ENCODE data around the gene HGS. TPM values are rescaled to one million over a fixed set of nuclear protein-coding genes. Genes with fewer than 3 reads are reported as not detected.

The HGS gene
- total and polyA plus RNA-seq, 2 of the 13 experiments (the other 11 are each of a cell fraction or from before 2014, with no cell fraction given), result 73.3 to 78.1 TPM

GRCh38 chr17:81711814-81712467 lies 28.1 kb downstream of the HGS start, which contains the start of gene SLC25A10 (continued):
- TF ChIP-seq HNF1A (IDR thresholded peaks at IDR 0.05; ENCODE audit: low read depth) (no peak), HNF1A (CRISPR knock-in tag; IDR thresholded peaks at IDR 0.05; ENCODE audit: borderline replicate concordance) (peak; percentile 87), ATF1 (CRISPR knock-in tag; IDR thresholded peaks at IDR 0.05) (no peak), HOMEZ (CRISPR knock-in tag; IDR thresholded peaks at IDR 0.05; ENCODE audit: low read depth) (peak; percentile 78), SMARCC2 (IDR thresholded peaks at IDR 0.05) (no peak), ZNF773 (CRISPR knock-in tag; IDR thresholded peaks at IDR 0.05; ENCODE audit: borderline replicate concordance) (peak; percentile 99), ZNF83 (CRISPR knock-in tag; IDR thresholded peaks at IDR 0.05; ENCODE audit: borderline replicate concordance) (peak; percentile 99), GMEB2 (CRISPR knock-in tag; IDR thresholded peaks at IDR 0.05; ENCODE audit: low read depth) (peak; percentile 57; the same call in 1 of the 2 replicates), ZNF160 (CRISPR knock-in tag; IDR thresholded peaks at IDR 0.05) (peak; percentile 95), BHLHE40 (IDR thresholded peaks at IDR 0.05; ENCODE audit: low read length) (peak; percentile 90), TBP (CRISPR knock-in tag; IDR thresholded peaks at IDR 0.05) (0 out of 2 replicates have a peak, but pooled peaks have one; percentile 34), KMT2B (CRISPR knock-in tag; IDR thresholded peaks at IDR 0.05) (peak; percentile 89), IKZF1 (IDR thresholded peaks at IDR 0.05) (no peak), ZNF710 (CRISPR knock-in tag; IDR thresholded peaks at IDR 0.05; ENCODE audit: borderline replicate concordance) (peak; percentile 92), ZNF317 (CRISPR knock-in tag; IDR thresholded peaks at IDR 0.05) (peak; percentile 83), ETS1 (CRISPR knock-in tag; IDR thresholded peaks at IDR 0.05) (peak; percentile 99), ZNF512 (CRISPR knock-in tag; IDR thresholded peaks at IDR 0.05) (peak; percentile 85; the same call in 1 of the 2 replicates), MTA3 (CRISPR knock-in tag; IDR thresholded peaks at IDR 0.05) (no peak)
